GM21515 (cell line): Measurements from ENCODE around the gene IARS2.
"Not testable (repeated sequence)": the region's sequence is repeated elsewhere in the genome, so short reads cannot be mapped to it uniquely, and the experiment has no call there.

Experiments
- ATAC-seq: cut with Tn5 transposase; IDR thresholded peaks from one replicate; pipeline ENCODE4 v1.9.1; 2021; ENCODE audit not compliant: unreplicated experiment

Gene IARS2

DNA sequence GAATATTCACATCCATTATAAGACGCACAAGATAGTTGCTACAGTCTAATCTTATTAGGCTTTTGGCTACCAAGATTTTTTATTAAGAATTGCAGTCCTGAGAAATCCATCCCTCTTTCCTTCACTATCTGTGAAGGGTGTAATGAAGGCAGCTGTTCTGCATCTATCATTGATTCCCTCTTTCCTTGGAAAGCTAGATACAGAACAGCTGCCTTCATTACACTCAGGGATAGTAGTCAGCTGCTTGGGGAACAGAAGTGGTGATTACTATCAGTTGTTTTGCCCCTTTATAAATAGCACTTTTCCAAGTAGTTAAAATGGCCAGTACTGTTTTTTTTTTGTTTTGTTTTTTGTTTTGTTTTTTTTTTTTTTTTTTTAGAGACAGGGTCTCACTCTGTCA lies 70.2 kb downstream of the IARS2 start:
- ATAC-seq = no peak

DNA sequence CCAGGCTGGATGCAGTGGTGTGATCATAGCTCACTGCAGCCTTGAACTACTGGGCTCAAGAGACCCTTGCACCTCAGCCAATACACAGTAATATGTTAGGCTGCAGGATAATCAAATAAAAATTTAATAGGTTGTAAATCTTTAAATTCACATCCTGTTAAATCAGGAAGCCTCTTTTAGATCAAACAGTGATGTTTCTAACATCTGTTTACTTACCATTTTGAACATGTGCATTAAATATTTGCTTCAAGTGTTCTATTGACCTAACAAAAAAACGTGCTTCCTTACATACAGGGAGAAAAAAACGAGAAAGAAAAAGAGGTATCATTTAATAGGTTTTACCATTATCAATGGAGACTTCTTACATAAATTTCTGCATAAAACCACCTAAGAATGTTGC lies 70.6 kb downstream of the IARS2 start:
- ATAC-seq = no peak

GRCh38 chr1:220166853-220167252 lies 72.9 kb downstream of the IARS2 start:
- ATAC-seq = no peak

- not testable (repeated sequence) for ATAC-seq
These were observed 76.0 kb downstream of the IARS2 start for GRCh38 chr1:220169887-220170286.

DNA sequence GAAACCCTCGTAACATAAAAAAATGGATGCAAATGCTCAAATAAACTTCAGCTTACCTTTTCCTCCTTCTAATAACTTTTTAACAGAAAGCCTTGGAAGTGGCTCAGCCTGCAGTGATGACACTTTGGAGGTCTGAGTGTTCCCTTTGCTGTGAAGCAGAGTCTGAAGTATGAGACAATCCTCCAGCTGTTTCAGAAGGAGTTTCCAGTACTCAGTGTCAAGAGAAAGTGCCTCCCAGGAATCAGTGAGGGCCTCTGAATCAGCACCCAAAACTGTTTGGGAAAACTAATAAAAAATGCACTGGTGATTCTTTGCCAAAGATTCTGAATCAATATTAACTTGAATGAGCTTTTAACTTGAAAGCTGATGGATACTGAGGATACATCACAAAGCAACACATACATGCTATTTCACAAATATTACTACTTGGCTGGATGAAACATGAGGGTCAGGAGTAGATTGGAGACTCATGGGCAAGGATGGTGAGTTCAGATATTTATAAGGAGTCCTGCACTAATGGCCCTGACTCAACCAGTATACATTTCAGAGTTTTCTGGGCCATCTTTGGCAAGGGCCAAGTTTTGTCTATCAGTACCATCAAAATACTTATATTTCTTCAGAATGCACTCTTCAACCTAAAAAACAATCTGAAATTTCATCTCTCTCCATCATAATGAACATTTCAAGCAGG lies 77.0 kb downstream of the IARS2 start:
- ATAC-seq = no peak

GRCh38 chr1:220176540-220176939 lies 82.6 kb downstream of the IARS2 start:
- no peak for ATAC-seq

- ATAC-seq = no peak
These were observed 88.2 kb downstream of the IARS2 start for GRCh38 chr1:220182111-220182510.

GRCh38 chr1:220182656-220183055 lies 88.7 kb downstream of the IARS2 start:
- no peak for ATAC-seq

DNA sequence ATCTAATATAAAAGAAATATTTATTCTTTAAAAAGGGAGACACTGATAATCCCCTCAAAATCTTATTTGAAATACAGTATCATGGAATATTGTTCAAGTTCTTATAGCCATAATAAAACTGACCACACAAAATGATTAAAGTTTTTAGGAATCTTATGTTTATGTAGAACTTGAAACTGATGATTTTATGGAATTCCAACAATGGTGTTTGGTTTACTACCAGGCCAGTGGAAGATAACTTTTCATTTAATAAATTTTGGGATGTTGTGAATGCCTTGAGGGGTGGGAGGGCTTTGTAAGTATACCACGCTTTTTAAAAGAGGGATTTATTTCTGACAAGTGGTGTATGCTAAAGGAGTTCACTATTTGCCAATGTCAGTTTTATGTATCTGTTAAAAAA lies 90.6 kb downstream of the IARS2 start:
- no peak for ATAC-seq

GRCh38 chr1:220186752-220187151 lies 92.8 kb downstream of the IARS2 start:
- no peak for ATAC-seq

GRCh38 chr1:220188538-220188937 lies 94.6 kb downstream of the IARS2 start:
- ATAC-seq = no peak

GRCh38 chr1:220189750-220190347 lies 95.9 kb downstream of the IARS2 start:
- ATAC-seq = no peak

- no peak for ATAC-seq
These were observed 101.8 kb downstream of the IARS2 start for GRCh38 chr1:220195701-220196100.
